Neural cell (in vitro differentiated cells): ENCODE measurements around the gene ADAMTS14. TPM values are rescaled to one million over a fixed set of nuclear protein-coding genes. Genes with fewer than 3 reads are reported as not detected.

Source experiments
- H2AFZ ChIP-seq: fragments of 200-600, 300-800 bp; sonication (generic), shearing (Covaris generic); 2 replicates; pipeline ENCODE4 v1.6.0; 2014; ENCODE audit warnings: low read depth, mild to moderate bottlenecking, antibody characterized with exemption, low read length, moderate library complexity
- H3F3A ChIP-seq: fragments of 200-600 bp; shearing (Covaris generic); 2 replicates; pipeline ENCODE4 v1.6.1; 2016; ENCODE audit warnings: mild to moderate bottlenecking, moderate library complexity, mixed read lengths, antibody characterized with exemption, low read length; ENCODE audit not compliant: insufficient read depth, poor library complexity, severe bottlenecking
- H3K27ac ChIP-seq: fragments of 200-600, 300-800 bp; sonication (generic), shearing (Covaris generic); 2 replicates; pipeline ENCODE4 v1.5.1; 2014; ENCODE audit warnings: mild to moderate bottlenecking, low read length, moderate library complexity
- H3K27me3 ChIP-seq: fragments of 300-800, 200-600 bp; sonication (generic), shearing (Covaris generic); 2 replicates; pipeline ENCODE4 v1.6.0; 2014; ENCODE audit warnings: mild to moderate bottlenecking, low read depth, low read length, moderate library complexity; ENCODE audit not compliant: insufficient read depth
- H3K36me3 ChIP-seq: fragments of 300-800, 200-600 bp; sonication (generic), shearing (Covaris generic); 2 replicates; pipeline ENCODE4 v1.5.1; 2014; ENCODE audit warnings: mild to moderate bottlenecking, antibody characterized with exemption, low read length, moderate library complexity; ENCODE audit not compliant: insufficient read depth
- H3K4me2 ChIP-seq: fragments of 300-800, 200-600 bp; sonication (generic), shearing (Covaris generic); 2 replicates; pipeline ENCODE4 v1.6.0; 2014; ENCODE audit warnings: mild to moderate bottlenecking, low read length
- H3K4me3 ChIP-seq: fragments of 300-800, 200-600 bp; sonication (generic), shearing (Covaris generic); 2 replicates; pipeline ENCODE4 v1.5.1; 2014; ENCODE audit warnings: mild to moderate bottlenecking, low read length, moderate library complexity
- H3K79me2 ChIP-seq: fragments of 200-600 bp; shearing (Covaris generic); replicated peaks from 2 replicates; pipeline ENCODE4 v1.6.0; 2014; ENCODE audit warnings: mild to moderate bottlenecking, low read length, moderate library complexity; ENCODE audit not compliant: insufficient read depth
- H3K9ac ChIP-seq: fragments of 300-800, 200-600 bp; sonication (generic), shearing (Covaris generic); 2 replicates; pipeline ENCODE4 v1.6.1; 2016; ENCODE audit warnings: mild to moderate bottlenecking, low read length, mixed read lengths
- H3K9me2 ChIP-seq: fragments of 200-600 bp; shearing (Covaris generic); 2 replicates; pipeline ENCODE4 v1.6.1; 2016; ENCODE audit warnings: mild to moderate bottlenecking, low read length, mixed read lengths; ENCODE audit not compliant: insufficient read depth
- H3K9me3 ChIP-seq: fragments of 200-600, 300-800 bp; sonication (generic), shearing (Covaris generic); 2 replicates; pipeline ENCODE4 v1.6.1; 2016; ENCODE audit warnings: mild to moderate bottlenecking, mixed run types, low read length, moderate library complexity, mixed read lengths
- H4K20me1 ChIP-seq: fragments of 200-600 bp; shearing (Covaris generic); 2 replicates; pipeline ENCODE4 v1.6.1; 2016; ENCODE audit warnings: mild to moderate bottlenecking, mixed run types; ENCODE audit not compliant: insufficient read depth
- CTCF ChIP-seq: fragments of 450-650 bp; IDR thresholded peaks from 2 replicates; pipeline ENCODE4 v1.5.1; 2014; ENCODE audit warnings: antibody characterized with exemption, mild to moderate bottlenecking, moderate library complexity; ENCODE audit not compliant: poor library complexity, severe bottlenecking
- EP300 ChIP-seq: fragments of 450-650 bp; conservative IDR thresholded peaks from 2 replicates; pipeline ENCODE4 v1.6.1; 2014; ENCODE audit warnings: antibody characterized with exemption, mild to moderate bottlenecking, moderate library complexity; ENCODE audit not compliant: poor library complexity, severe bottlenecking
- EZH2 ChIP-seq: fragments of 200-600, 300-800 bp; shearing (Covaris generic), sonication (generic); IDR thresholded peaks from 2 replicates; pipeline ENCODE4 v1.6.1; 2014; ENCODE audit warnings: antibody characterized with exemption, low read length, borderline replicate concordance, mild to moderate bottlenecking; ENCODE audit not compliant: insufficient read depth, poor library complexity, severe bottlenecking
- MXI1 ChIP-seq: fragments of 450-650 bp; conservative IDR thresholded peaks from 2 replicates; pipeline ENCODE4 v1.6.1; 2014; ENCODE audit warnings: antibody characterized with exemption, mild to moderate bottlenecking; ENCODE audit not compliant: poor library complexity, severe bottlenecking
- POLR2AphosphoS5 ChIP-seq: IDR thresholded peaks from 2 replicates; pipeline ENCODE4 v1.6.1; 2012
- RAD21 ChIP-seq: fragments of 450-650 bp; conservative IDR thresholded peaks from 2 replicates; pipeline ENCODE4 v1.6.1; 2014; ENCODE audit warnings: antibody characterized with exemption, mild to moderate bottlenecking, moderate library complexity
- REST ChIP-seq: IDR thresholded peaks from 2 replicates; pipeline ENCODE4 v1.6.1; 2012; ENCODE audit warnings: borderline replicate concordance
- SMC3 ChIP-seq: fragments of 450-650 bp; conservative IDR thresholded peaks from 2 replicates; pipeline ENCODE4 v1.6.1; 2014; ENCODE audit warnings: antibody characterized with exemption, mild to moderate bottlenecking, moderate library complexity; ENCODE audit not compliant: poor library complexity
- TAF1 ChIP-seq: IDR thresholded peaks from 2 replicates; pipeline ENCODE4 v1.6.1; 2012; ENCODE audit warnings: low read depth
- polyA plus RNA-seq: library from polyadenylated mRNA; depleted of rRNA; stranded (reverse); fragments of >200 nt; gene quantifications from 2 replicates; pipeline ENCODE4 v1.2.3, GENCODE V29; 2014

The ADAMTS14 gene
- polyA plus RNA-seq, 1 donor from 2014 or later = 0.04 TPM

- Histone ChIP-seq H2AFZ (no peak overlapping the region), H3K4me2 (no peak overlapping the region), H3K79me2 (no peaks in the 10 kb centered on the region), H3K9ac (no peak overlapping the region), H3K9me3 (no peaks in the 10 kb centered on the region), H3K9me2 (no peaks in the 10 kb centered on the region), H3K36me3 (no peaks in the 10 kb centered on the region), H3K27ac (no peak overlapping the region), H3K27me3 (no peaks in the 10 kb centered on the region), H4K20me1 (no peaks in the 10 kb centered on the region), H3K4me3 (no peak overlapping the region), H3F3A (no peaks in the 10 kb centered on the region)
- no peak for TF ChIP-seq CTCF
- TF ChIP-seq SMC3 = no peak
- no peak for TF ChIP-seq RAD21
- no peak for TF ChIP-seq EP300
- no peak for TF ChIP-seq REST
- TF ChIP-seq EZH2 = no peak
- no peak for TF ChIP-seq MXI1
- TF ChIP-seq POLR2AphosphoS5 = no peak
- no peak for TF ChIP-seq TAF1
Measured at GRCh38 chr10:70799124-70799523, 126.8 kb downstream of the ADAMTS14 start.

GRCh38 chr10:70801854-70802253 lies 129.5 kb downstream of the ADAMTS14 start:
- Histone ChIP-seq H3K9ac (no peak overlapping the region), H3K27me3 (no peaks in the 10 kb centered on the region), H3K79me2 (no peaks in the 10 kb centered on the region), H3F3A (no peaks in the 10 kb centered on the region), H3K4me2 (no peak overlapping the region), H2AFZ (no peak overlapping the region), H3K27ac (no peak overlapping the region), H4K20me1 (no peaks in the 10 kb centered on the region), H3K4me3 (no peak overlapping the region), H3K36me3 (no peaks in the 10 kb centered on the region), H3K9me2 (no peaks in the 10 kb centered on the region), H3K9me3 (no peaks in the 10 kb centered on the region)
- TF ChIP-seq REST = no peak
- no peak for TF ChIP-seq EP300
- no peak for TF ChIP-seq CTCF
- TF ChIP-seq EZH2 = no peak
- TF ChIP-seq RAD21 = no peak
- no peak for TF ChIP-seq POLR2AphosphoS5
- no peak for TF ChIP-seq MXI1
- TF ChIP-seq TAF1 = no peak
- no peak for TF ChIP-seq SMC3
